Measurements from ENCODE around the gene EDDM3A.
"Not testable (repeated sequence)": the region's sequence is repeated elsewhere in the genome, so short reads cannot be mapped to it uniquely, and the experiment has no call there.

The EDDM3A gene

GRCh38 chr14:20757965-20758364, 12.3 kb downstream of the EDDM3A start:
- 42% methylated on average over 4 of the region's 4 CpGs for WGBS (ENCODE audit: insufficient coverage)
- no peaks in the 10 kb centered on the region for H3K36me3 ChIP-seq (ENCODE audit: control insufficient read depth in 4 of 4, insufficient read depth in 4 of 4, low read length in 3 of 4)
- H3K4me3 ChIP-seq (ENCODE audit: control insufficient read depth in 1 of 7, extremely low read depth in 1 of 7, insufficient read depth in 4 of 7, low read depth in 2 of 7, low read length in 6 of 7) = no peak overlapping the region
- H3K27me3 ChIP-seq (replicated peaks in 2 of 5; ENCODE audit: control insufficient read depth in 4 of 5, insufficient read depth in 5 of 5, low read length in 4 of 5) = no peaks in the 10 kb centered on the region
- CTCF ChIA-PET = interaction anchor here (0.6 to 5.1 kb wide), 24 partner anchors 9 to 894 kb away, joined by 3 to 35 read pairs (median 4); partner anchors contain the start of gene EDDM3B
- peaks cover 0 to 5% (median 0%) of the 10 kb centered on the region in 5 experiments for H3K9me3 ChIP-seq (ENCODE audit: control extremely low read depth in 1 of 5, control insufficient read depth in 4 of 5, insufficient read depth in 2 of 5, low read depth in 1 of 5, low read length in 4 of 5)
- H3K27ac ChIP-seq (ENCODE audit: insufficient read depth in 1 of 2, low read depth in 1 of 2, low read length in 2 of 2, poor library complexity in 1 of 2, severe bottlenecking in 2 of 2) = no peak overlapping the region
- peaks cover 0 to 8% (median 0%) of the 10 kb centered on the region in 4 experiments for H3K4me1 ChIP-seq (ENCODE audit: control extremely low read depth in 1 of 4, control insufficient read depth in 4 of 4, insufficient read depth in 4 of 4, low read length in 3 of 4)
- POLR2A ChIA-PET = no interaction called here
- DNase-seq = peak; percentile 45 to 67 (median 59)

GRCh38 chr14:20759465-20759864, 13.8 kb downstream of the EDDM3A start:
- H3K4me1 ChIP-seq (ENCODE audit: control extremely low read depth in 1 of 4, control insufficient read depth in 4 of 4, insufficient read depth in 4 of 4, low read length in 3 of 4); H3K9me3 ChIP-seq (ENCODE audit: control extremely low read depth in 1 of 5, control insufficient read depth in 4 of 5, insufficient read depth in 2 of 5, low read depth in 1 of 5, low read length in 4 of 5); H3K36me3 ChIP-seq (ENCODE audit: control insufficient read depth in 4 of 4, insufficient read depth in 4 of 4, low read length in 3 of 4); POLR2A ChIA-PET; H3K27me3 ChIP-seq (replicated peaks in 2 of 5; ENCODE audit: control insufficient read depth in 4 of 5, insufficient read depth in 5 of 5, low read length in 4 of 5); DNase-seq; H3K4me3 ChIP-seq (ENCODE audit: control insufficient read depth in 1 of 7, extremely low read depth in 1 of 7, insufficient read depth in 4 of 7, low read depth in 2 of 7, low read length in 6 of 7); H3K27ac ChIP-seq (ENCODE audit: insufficient read depth in 1 of 2, low read depth in 1 of 2, low read length in 2 of 2, poor library complexity in 1 of 2, severe bottlenecking in 2 of 2): not testable (repeated sequence)
- 97% methylated on average over 2 of the region's 5 CpGs for WGBS (ENCODE audit: insufficient coverage)
- CTCF ChIA-PET = interaction anchor here (2.5 to 5.1 kb wide), 3 partner anchors 17 to 96 kb away, joined by 8 to 35 read pairs (median 9); no protein-coding TSS in a partner anchor

- no peak for DNase-seq
- Histone ChIP-seq H3K27ac (ENCODE audit: insufficient read depth in 1 of 2, low read depth in 1 of 2, low read length in 2 of 2, poor library complexity in 1 of 2, severe bottlenecking in 2 of 2) (no peak overlapping the region), H3K4me3 (ENCODE audit: control insufficient read depth in 1 of 7, extremely low read depth in 1 of 7, insufficient read depth in 4 of 7, low read depth in 2 of 7, low read length in 6 of 7) (no peak overlapping the region), H3K36me3 (ENCODE audit: control insufficient read depth in 4 of 4, insufficient read depth in 4 of 4, low read length in 3 of 4) (no peaks in the 10 kb centered on the region), H3K27me3 (replicated peaks in 2 of 5; ENCODE audit: control insufficient read depth in 4 of 5, insufficient read depth in 5 of 5, low read length in 4 of 5) (no peaks in the 10 kb centered on the region), H3K4me1 (ENCODE audit: control extremely low read depth in 1 of 4, control insufficient read depth in 4 of 4, insufficient read depth in 4 of 4, low read length in 3 of 4) (peaks cover 0 to 17% (median 0%) of the 10 kb centered on the region in 4 experiments), H3K9me3 (ENCODE audit: control extremely low read depth in 1 of 5, control insufficient read depth in 4 of 5, insufficient read depth in 2 of 5, low read depth in 1 of 5, low read length in 4 of 5) (no peaks in the 10 kb centered on the region)
- CTCF ChIA-PET = interaction anchor here (0.8 to 1.5 kb wide), 8 partner anchors 8 to 98 kb away, joined by 3 to 5 read pairs (median 4); no protein-coding TSS in a partner anchor
- POLR2A ChIA-PET = no interaction called here
Measured at GRCh38 chr14:20760950-20761349, 15.3 kb downstream of the EDDM3A start.

- DNase-seq = no peak
- ChIA-PET POLR2A (no interaction called here), CTCF (interaction anchor here (2.1 kb wide), 2 partner anchors 14 to 87 kb away, joined by 6 read pairs; no protein-coding TSS in a partner anchor)
- Histone ChIP-seq H3K36me3 (ENCODE audit: control insufficient read depth in 4 of 4, insufficient read depth in 4 of 4, low read length in 3 of 4) (no peaks in the 10 kb centered on the region), H3K9me3 (ENCODE audit: control extremely low read depth in 1 of 5, control insufficient read depth in 4 of 5, insufficient read depth in 2 of 5, low read depth in 1 of 5, low read length in 4 of 5) (no peaks in the 10 kb centered on the region), H3K27ac (ENCODE audit: insufficient read depth in 1 of 2, low read depth in 1 of 2, low read length in 2 of 2, poor library complexity in 1 of 2, severe bottlenecking in 2 of 2) (no peak overlapping the region), H3K4me1 (ENCODE audit: control extremely low read depth in 1 of 4, control insufficient read depth in 4 of 4, insufficient read depth in 4 of 4, low read length in 3 of 4) (peaks cover 0 to 11% (median 0%) of the 10 kb centered on the region in 4 experiments), H3K27me3 (replicated peaks in 2 of 5; ENCODE audit: control insufficient read depth in 4 of 5, insufficient read depth in 5 of 5, low read length in 4 of 5) (no peaks in the 10 kb centered on the region), H3K4me3 (ENCODE audit: control insufficient read depth in 1 of 7, extremely low read depth in 1 of 7, insufficient read depth in 4 of 7, low read depth in 2 of 7, low read length in 6 of 7) (no peak overlapping the region)
- WGBS (ENCODE audit: insufficient coverage) = 100% methylated on average over 2 of the region's 3 CpGs
Measured at GRCh38 chr14:20768593-20768892, 22.9 kb downstream of the EDDM3A start.

- Histone ChIP-seq H3K27me3 (replicated peaks in 2 of 5; ENCODE audit: control insufficient read depth in 4 of 5, insufficient read depth in 5 of 5, low read length in 4 of 5) (no peaks in the 10 kb centered on the region), H3K27ac (ENCODE audit: insufficient read depth in 1 of 2, low read depth in 1 of 2, low read length in 2 of 2, poor library complexity in 1 of 2, severe bottlenecking in 2 of 2) (no peak overlapping the region), H3K4me3 (ENCODE audit: control insufficient read depth in 1 of 7, extremely low read depth in 1 of 7, insufficient read depth in 4 of 7, low read depth in 2 of 7, low read length in 6 of 7) (no peak overlapping the region), H3K36me3 (ENCODE audit: control insufficient read depth in 4 of 4, insufficient read depth in 4 of 4, low read length in 3 of 4) (no peaks in the 10 kb centered on the region), H3K4me1 (ENCODE audit: control extremely low read depth in 1 of 4, control insufficient read depth in 4 of 4, insufficient read depth in 4 of 4, low read length in 3 of 4) (peaks cover 0 to 11% (median 0%) of the 10 kb centered on the region in 4 experiments), H3K9me3 (ENCODE audit: control extremely low read depth in 1 of 5, control insufficient read depth in 4 of 5, insufficient read depth in 2 of 5, low read depth in 1 of 5, low read length in 4 of 5) (no peaks in the 10 kb centered on the region)
- ChIA-PET CTCF (interaction anchor here (1.2 to 2.4 kb wide), 3 partner anchors 12 to 84 kb away, joined by 3 to 8 read pairs (median 6); no protein-coding TSS in a partner anchor), POLR2A (no interaction called here)
- no CpG with 5 or more reads among the region's 3 CpGs for WGBS (ENCODE audit: insufficient coverage)
- no peak for DNase-seq
Measured at GRCh38 chr14:20769421-20769820, 23.7 kb downstream of the EDDM3A start.

- no peak overlapping the region for H3K4me3 ChIP-seq (ENCODE audit: control insufficient read depth in 1 of 7, extremely low read depth in 1 of 7, insufficient read depth in 4 of 7, low read depth in 2 of 7, low read length in 6 of 7)
- peaks cover 0 to 2% (median 0%) of the 10 kb centered on the region in 4 experiments for H3K4me1 ChIP-seq (ENCODE audit: control extremely low read depth in 1 of 4, control insufficient read depth in 4 of 4, insufficient read depth in 4 of 4, low read length in 3 of 4)
- 88% methylated on average over 2 of the region's 3 CpGs for WGBS (ENCODE audit: insufficient coverage)
- ChIA-PET POLR2A (no interaction called here), CTCF (no interaction called here)
- no peaks in the 10 kb centered on the region for H3K9me3 ChIP-seq (ENCODE audit: control extremely low read depth in 1 of 5, control insufficient read depth in 4 of 5, insufficient read depth in 2 of 5, low read depth in 1 of 5, low read length in 4 of 5)
- H3K27me3 ChIP-seq (replicated peaks in 2 of 5; ENCODE audit: control insufficient read depth in 4 of 5, insufficient read depth in 5 of 5, low read length in 4 of 5) = no peaks in the 10 kb centered on the region
- H3K36me3 ChIP-seq (ENCODE audit: control insufficient read depth in 4 of 4, insufficient read depth in 4 of 4, low read length in 3 of 4) = no peaks in the 10 kb centered on the region
- no peak overlapping the region for H3K27ac ChIP-seq (ENCODE audit: insufficient read depth in 1 of 2, low read depth in 1 of 2, low read length in 2 of 2, poor library complexity in 1 of 2, severe bottlenecking in 2 of 2)
- DNase-seq = no peak
Measured at GRCh38 chr14:20772650-20773049, 27.0 kb downstream of the EDDM3A start.

- Histone ChIP-seq H3K36me3 (ENCODE audit: control insufficient read depth in 4 of 4, insufficient read depth in 4 of 4, low read length in 3 of 4) (no peaks in the 10 kb centered on the region), H3K4me1 (ENCODE audit: control extremely low read depth in 1 of 4, control insufficient read depth in 4 of 4, insufficient read depth in 4 of 4, low read length in 3 of 4) (peaks cover 0 to 2% (median 0%) of the 10 kb centered on the region in 4 experiments), H3K27me3 (replicated peaks in 2 of 5; ENCODE audit: control insufficient read depth in 4 of 5, insufficient read depth in 5 of 5, low read length in 4 of 5) (no peaks in the 10 kb centered on the region), H3K27ac (ENCODE audit: insufficient read depth in 1 of 2, low read depth in 1 of 2, low read length in 2 of 2, poor library complexity in 1 of 2, severe bottlenecking in 2 of 2) (no peak overlapping the region), H3K4me3 (ENCODE audit: control insufficient read depth in 1 of 7, extremely low read depth in 1 of 7, insufficient read depth in 4 of 7, low read depth in 2 of 7, low read length in 6 of 7) (no peak overlapping the region), H3K9me3 (ENCODE audit: control extremely low read depth in 1 of 5, control insufficient read depth in 4 of 5, insufficient read depth in 2 of 5, low read depth in 1 of 5, low read length in 4 of 5) (no peaks in the 10 kb centered on the region)
- 92% methylated on average over 2 of the region's 5 CpGs for WGBS (ENCODE audit: insufficient coverage)
- no peak for DNase-seq
- ChIA-PET CTCF (interaction anchor here (0.6 to 1.6 kb wide), 2 partner anchors 13 to 44 kb away, joined by 3 to 4 read pairs; no protein-coding TSS in a partner anchor), POLR2A (no interaction called here)
Measured at GRCh38 chr14:20774258-20774824, 28.7 kb downstream of the EDDM3A start.

Measured in common myeloid progenitor, CD34-positive (primary cell).